DND-41 (cell line): ENCODE measurements around the gene ATP1A2.
A peak's percentile ranks its signal among the peaks of the same experiment; 100 is the strongest.

Experiments used
- ATAC-seq: fragments of 200-7000 bp; cut with Tn5 transposase; 3 replicates; pipeline ENCODE4 v1.9.1; 2021; ENCODE audit warnings: low read depth; ENCODE audit not compliant: insufficient read depth
- DNase-seq: peaks from one replicate; pipeline ENCODE4 v3.0.0-alpha.2; 2020
- H2AFZ ChIP-seq: 2 replicates; pipeline ENCODE4 v1.6.0; 2012; ENCODE audit warnings: low read depth, low read length
- H3K27ac ChIP-seq: 2 replicates; pipeline ENCODE4 v1.5.1; 2012; ENCODE audit warnings: low read length, inconsistent platforms
- H3K27me3 ChIP-seq: fragments of 200-600 bp; sonication (generic); 2 replicates; pipeline ENCODE4 v1.6.0; 2012; ENCODE audit warnings: low read length, mild to moderate bottlenecking, inconsistent platforms; ENCODE audit not compliant: insufficient read depth, poor library complexity
- H3K36me3 ChIP-seq: 2 replicates; pipeline ENCODE4 v1.5.1; 2012; ENCODE audit warnings: low read length, inconsistent platforms; ENCODE audit not compliant: insufficient read depth
- H3K4me1 ChIP-seq: 2 replicates; pipeline ENCODE4 v1.5.1; 2012; ENCODE audit warnings: mild to moderate bottlenecking, low read length; ENCODE audit not compliant: insufficient read depth
- H3K4me2 ChIP-seq: 2 replicates; pipeline ENCODE4 v1.6.0; 2012; ENCODE audit warnings: mild to moderate bottlenecking, moderate library complexity, low read length, inconsistent platforms; ENCODE audit not compliant: insufficient read depth
- H3K4me3 ChIP-seq, 2 experiments: fragments of 200-600 bp in 1 of 2; shearing (Covaris generic) in 1 of 2; 2 replicates each; pipeline ENCODE4 v1.5.1; 2012 to 2016; ENCODE audit warnings: inconsistent platforms in 2 of 2, low read length in 2 of 2, mild to moderate bottlenecking in 2 of 2, low read depth in 1 of 2, moderate library complexity in 1 of 2
- H3K79me2 ChIP-seq: 2 replicates; pipeline ENCODE4 v1.6.0; 2012; ENCODE audit warnings: low read length, inconsistent platforms; ENCODE audit not compliant: insufficient read depth
- H3K9ac ChIP-seq: 2 replicates; pipeline ENCODE4 v1.6.0; 2012; ENCODE audit warnings: low read depth, mild to moderate bottlenecking, inconsistent platforms, low read length, moderate library complexity
- H3K9me3 ChIP-seq: 2 replicates; pipeline ENCODE4 v1.5.1; 2012; ENCODE audit warnings: low read length, moderate library complexity, mild to moderate bottlenecking, inconsistent platforms; ENCODE audit not compliant: insufficient read depth, severe bottlenecking
- H4K20me1 ChIP-seq: 2 replicates; pipeline ENCODE4 v1.6.0; 2012; ENCODE audit warnings: low read length; ENCODE audit not compliant: insufficient read depth
- EZH2 ChIP-seq: IDR thresholded peaks from 3 replicates; pipeline ENCODE4 v1.6.1; 2012; ENCODE audit warnings: borderline replicate concordance, low read depth, mild to moderate bottlenecking, moderate library complexity, low read length, inconsistent platforms; ENCODE audit not compliant: severe bottlenecking
- TF ChIP-seq, protein P1 (sequence below): IDR thresholded peaks from 2 replicates; pipeline ENCODE4 v1.5.1; 2012; ENCODE audit warnings: borderline replicate concordance, low read length, moderate library complexity, mild to moderate bottlenecking; ENCODE audit not compliant: poor library complexity, severe bottlenecking; ENCODE audit errors: extremely low read depth

Gene ATP1A2

DNA sequence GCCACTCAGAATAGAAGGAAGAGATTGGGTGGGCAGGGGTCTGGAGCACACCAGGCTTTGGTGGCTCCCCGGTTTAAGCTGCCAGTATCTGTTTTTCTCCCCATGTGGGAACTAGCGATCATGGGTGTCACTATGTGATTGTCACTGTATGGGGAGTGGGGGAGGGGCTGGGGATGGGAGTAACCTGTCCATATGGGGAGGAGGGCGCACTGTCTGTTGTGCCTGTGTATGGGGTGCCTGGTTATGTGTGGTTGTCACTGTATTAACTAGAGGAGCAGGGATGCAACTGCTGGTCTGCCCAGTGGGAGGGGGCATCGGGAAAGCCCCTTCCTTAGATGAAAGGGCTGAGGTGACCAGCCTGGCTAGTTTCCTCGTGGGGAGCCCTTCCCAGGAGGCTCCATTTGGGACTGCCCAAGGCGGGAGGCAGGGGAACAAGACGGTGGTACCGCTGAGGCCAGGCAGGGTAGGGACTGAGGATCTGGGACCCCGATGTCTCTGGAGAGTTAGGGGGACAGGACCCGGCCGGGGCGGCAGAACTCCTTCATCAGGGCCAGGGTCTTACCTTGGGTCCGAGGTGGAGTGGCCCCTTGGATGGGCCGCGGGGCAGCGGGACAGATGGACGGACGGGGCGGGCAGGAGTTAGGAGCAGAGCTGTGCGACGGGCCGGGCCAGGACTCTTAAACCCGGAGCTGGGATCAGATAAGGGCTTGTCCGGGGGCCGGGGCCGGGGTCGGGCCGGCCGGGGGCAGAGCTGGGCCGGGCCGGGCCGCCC lies 45.9 kb upstream of the ATP1A2 start, which contains the start of gene KCNJ10:
Gene KCNJ10 (minus strand): TSS at position 701 of the 772 bp plus-strand sequence. CDS start 27,628 bp downstream, outside the sequence.
- peak within 1 kb of the TSS; percentile 43 to 80; a peak in 3 of 4 replicates for H3K4me3 ChIP-seq
- no peaks in the 10 kb centered on the region for H4K20me1 ChIP-seq
- no peak for DNase-seq
- H3K79me2 ChIP-seq = no peaks in the 10 kb centered on the region
- H3K36me3 ChIP-seq = no peaks in the 10 kb centered on the region
- H3K4me2 ChIP-seq = peak within 1 kb of the TSS; percentile 91
- peak within 1 kb of the TSS; percentile 38; the same call in 1 of the 2 replicates for H3K27ac ChIP-seq
- H3K9me3 ChIP-seq = no peaks in the 10 kb centered on the region
- peak within 1 kb of the TSS; percentile 96 for H2AFZ ChIP-seq
- TF ChIP-seq, protein P1, sequence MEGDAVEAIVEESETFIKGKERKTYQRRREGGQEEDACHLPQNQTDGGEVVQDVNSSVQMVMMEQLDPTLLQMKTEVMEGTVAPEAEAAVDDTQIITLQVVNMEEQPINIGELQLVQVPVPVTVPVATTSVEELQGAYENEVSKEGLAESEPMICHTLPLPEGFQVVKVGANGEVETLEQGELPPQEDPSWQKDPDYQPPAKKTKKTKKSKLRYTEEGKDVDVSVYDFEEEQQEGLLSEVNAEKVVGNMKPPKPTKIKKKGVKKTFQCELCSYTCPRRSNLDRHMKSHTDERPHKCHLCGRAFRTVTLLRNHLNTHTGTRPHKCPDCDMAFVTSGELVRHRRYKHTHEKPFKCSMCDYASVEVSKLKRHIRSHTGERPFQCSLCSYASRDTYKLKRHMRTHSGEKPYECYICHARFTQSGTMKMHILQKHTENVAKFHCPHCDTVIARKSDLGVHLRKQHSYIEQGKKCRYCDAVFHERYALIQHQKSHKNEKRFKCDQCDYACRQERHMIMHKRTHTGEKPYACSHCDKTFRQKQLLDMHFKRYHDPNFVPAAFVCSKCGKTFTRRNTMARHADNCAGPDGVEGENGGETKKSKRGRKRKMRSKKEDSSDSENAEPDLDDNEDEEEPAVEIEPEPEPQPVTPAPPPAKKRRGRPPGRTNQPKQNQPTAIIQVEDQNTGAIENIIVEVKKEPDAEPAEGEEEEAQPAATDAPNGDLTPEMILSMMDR = no peak
- TF ChIP-seq EZH2 = peak; percentile 29
- ATAC-seq = 0 out of 3 replicates have a peak, but pooled peaks have one; percentile 0
- peaks cover 19% of the 10 kb centered on the region for H3K4me1 ChIP-seq
- H3K27me3 ChIP-seq = peaks cover 2% of the 10 kb centered on the region
- peak within 1 kb of the TSS; percentile 54 for H3K9ac ChIP-seq

DNA sequence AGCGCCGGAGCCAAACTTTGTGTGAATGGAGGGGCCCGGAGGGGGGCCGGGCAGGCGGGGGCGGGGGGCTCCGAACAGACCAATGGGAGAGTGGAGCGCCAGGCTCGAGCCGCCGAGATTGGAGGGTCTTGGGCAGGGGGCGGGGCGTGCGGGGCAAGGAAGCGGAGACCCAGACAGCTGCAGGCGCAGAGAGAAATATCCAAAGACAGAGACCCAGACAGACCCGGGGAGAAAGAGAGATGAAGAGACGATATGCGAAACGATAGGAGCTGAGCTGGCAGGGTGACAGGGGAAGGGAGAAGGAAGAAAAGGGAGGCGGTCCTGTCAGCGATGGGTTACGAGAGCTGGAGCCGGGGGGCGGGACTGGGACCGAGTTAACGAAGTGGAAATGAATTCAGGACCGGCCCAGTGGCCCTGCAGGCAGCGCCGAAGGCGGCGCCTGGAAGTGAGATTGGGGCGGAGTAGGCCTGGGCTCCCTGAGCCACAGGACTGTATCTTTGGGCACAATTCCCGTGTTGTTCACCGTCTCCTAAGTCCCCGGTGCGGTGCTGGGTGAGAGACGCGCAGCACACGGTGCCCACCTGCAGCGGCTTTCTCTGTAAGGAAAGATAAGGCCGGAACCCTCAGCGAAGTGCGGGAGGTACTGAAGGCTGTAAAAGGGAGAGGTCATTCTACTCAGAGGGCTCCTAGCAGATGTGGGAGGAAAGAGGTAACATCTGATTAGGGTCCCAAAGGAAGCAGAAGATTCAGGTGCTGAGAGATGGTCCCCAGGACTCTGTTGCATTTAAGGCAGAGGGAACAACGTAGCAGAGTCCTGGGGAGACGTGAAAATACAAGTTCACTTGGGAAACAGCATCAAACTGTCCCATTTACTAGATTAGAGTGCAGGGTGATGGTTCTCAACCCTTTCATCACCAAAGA lies 45.1 kb upstream of the ATP1A2 start:
- H3K4me2 ChIP-seq = peak overlapping the region; percentile 91
- DNase-seq (peak; percentile 93), ATAC-seq (peak; percentile 98)
- peak overlapping the region; percentile 43 to 80; a peak in 3 of 4 replicates for H3K4me3 ChIP-seq
- peaks cover 19% of the 10 kb centered on the region for H3K4me1 ChIP-seq
- peaks cover 10% of the 10 kb centered on the region for H3K27me3 ChIP-seq
- H3K9ac ChIP-seq = peak overlapping the region; percentile 54
- no peaks in the 10 kb centered on the region for H3K79me2 ChIP-seq
- H2AFZ ChIP-seq = peak overlapping the region; percentile 96
- no peaks in the 10 kb centered on the region for H3K36me3 ChIP-seq
- peak overlapping the region; percentile 38; the same call in 1 of the 2 replicates for H3K27ac ChIP-seq
- TF ChIP-seq, protein P1 = no peak
- no peaks in the 10 kb centered on the region for H4K20me1 ChIP-seq
- H3K9me3 ChIP-seq = no peaks in the 10 kb centered on the region

DNA sequence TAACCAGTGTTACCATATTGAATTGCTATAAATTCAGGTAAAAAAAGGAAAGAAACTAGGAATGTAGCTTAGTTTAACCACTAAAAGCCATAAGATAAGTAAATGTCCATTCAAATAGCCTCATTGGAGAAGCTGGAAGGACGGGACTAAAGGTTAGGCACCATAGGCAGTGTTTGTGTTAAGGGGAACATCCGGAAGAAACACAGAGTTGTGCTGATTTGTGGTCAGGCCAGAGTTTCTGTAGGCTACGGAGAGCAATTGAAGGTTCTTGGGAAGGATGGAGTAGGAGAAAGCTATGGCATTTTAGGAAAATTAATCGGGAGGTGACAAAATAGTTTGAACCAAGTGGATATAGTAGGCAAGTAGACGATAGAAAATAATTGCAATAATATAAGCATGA lies 44.3 kb upstream of the ATP1A2 start:
- H2AFZ ChIP-seq = no peak overlapping the region
- no peak overlapping the region for H3K27ac ChIP-seq
- H3K4me2 ChIP-seq = peak overlapping the region; percentile 91
- H4K20me1 ChIP-seq = no peaks in the 10 kb centered on the region
- H3K27me3 ChIP-seq = peaks cover 14% of the 10 kb centered on the region
- no peaks in the 10 kb centered on the region for H3K79me2 ChIP-seq
- ATAC-seq (no peak), DNase-seq (no peak)
- TF ChIP-seq, protein P1 = no peak
- no peaks in the 10 kb centered on the region for H3K36me3 ChIP-seq
- no peak overlapping the region for H3K9ac ChIP-seq
- no peaks in the 10 kb centered on the region for H3K9me3 ChIP-seq
- no peak overlapping the region for H3K4me3 ChIP-seq
- peaks cover 19% of the 10 kb centered on the region for H3K4me1 ChIP-seq
